ENCODE data around the gene NCF2.
"Not testable (repeated sequence)": the region's sequence is repeated elsewhere in the genome, so short reads cannot be mapped to it uniquely, and the experiment has no call there.

NCF2 gene, protein sequence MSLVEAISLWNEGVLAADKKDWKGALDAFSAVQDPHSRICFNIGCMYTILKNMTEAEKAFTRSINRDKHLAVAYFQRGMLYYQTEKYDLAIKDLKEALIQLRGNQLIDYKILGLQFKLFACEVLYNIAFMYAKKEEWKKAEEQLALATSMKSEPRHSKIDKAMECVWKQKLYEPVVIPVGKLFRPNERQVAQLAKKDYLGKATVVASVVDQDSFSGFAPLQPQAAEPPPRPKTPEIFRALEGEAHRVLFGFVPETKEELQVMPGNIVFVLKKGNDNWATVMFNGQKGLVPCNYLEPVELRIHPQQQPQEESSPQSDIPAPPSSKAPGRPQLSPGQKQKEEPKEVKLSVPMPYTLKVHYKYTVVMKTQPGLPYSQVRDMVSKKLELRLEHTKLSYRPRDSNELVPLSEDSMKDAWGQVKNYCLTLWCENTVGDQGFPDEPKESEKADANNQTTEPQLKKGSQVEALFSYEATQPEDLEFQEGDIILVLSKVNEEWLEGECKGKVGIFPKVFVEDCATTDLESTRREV

DNA sequence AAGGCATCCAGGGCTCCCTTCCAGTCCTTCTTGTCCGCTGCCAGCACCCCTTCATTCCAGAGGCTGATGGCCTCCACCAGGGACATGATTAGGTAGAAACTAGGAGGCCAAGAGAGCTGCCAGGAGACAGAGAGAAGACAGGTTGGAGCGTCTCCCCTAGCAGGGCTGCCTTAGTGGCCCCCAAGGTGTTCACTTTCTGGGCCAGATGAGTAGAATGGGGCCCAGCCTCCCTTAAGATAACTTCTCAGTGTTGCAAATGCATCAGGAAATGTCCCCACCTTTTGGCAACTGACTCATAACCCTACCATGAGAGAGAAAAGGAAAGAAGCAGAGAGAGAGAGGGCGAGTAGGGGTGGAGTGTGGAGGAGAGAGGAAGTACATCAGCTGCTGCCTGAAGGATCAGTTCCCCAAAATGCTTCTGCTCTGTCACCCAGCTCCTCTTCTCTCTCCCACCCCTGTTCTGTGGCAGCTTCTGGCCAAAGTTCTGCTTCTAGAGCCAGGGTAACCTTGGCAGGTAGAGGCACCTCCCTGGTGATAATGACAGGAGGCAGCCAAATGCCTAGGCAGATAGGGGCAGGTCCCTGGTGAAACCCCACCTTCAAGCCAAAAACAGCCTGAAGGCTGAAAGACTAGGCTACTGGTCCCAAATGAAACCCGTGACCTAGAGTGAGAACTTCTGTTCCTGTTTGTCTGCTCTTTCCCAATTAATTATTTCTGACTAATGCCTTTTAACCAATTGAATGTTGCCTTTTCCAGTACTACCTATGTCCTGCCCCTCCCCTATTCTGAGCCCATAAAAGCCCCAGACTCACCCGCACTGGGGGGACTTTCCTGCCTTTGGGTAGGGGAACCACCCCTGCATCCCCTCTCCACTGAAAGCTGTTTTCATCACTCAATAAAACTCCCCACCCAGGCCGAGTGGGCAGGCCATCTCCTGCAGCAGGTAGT is at the start of gene NCF2:
Gene NCF2, minus strand, starts transcription at position 216 of the 948 bp plus-strand sequence. Its CDS starts 130 bp downstream, at position 86.
- DNase-seq: peak; percentile 78

GRCh38 chr1:183638649-183639387 is 48.6 kb upstream of the NCF2 start:
- DNase-seq: no peak

DNA sequence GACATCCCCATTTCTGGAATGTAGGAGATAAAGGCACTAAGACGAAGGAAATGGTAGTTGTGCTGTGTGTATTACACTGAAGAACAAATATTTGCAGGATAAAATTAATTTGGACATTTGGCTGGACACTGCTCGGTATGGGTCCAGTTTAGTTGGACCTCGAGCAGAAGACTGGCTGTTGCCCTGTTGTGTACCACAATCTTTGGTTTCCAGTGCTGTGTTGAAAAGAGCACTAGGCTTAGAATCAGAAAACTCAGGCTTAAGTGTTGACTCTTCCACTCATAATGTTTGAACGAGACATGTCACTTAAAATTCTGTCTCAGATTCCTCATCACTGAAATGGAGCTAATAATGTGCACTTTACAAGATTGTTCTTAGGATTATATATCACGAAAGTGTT is 46.5 kb upstream of the NCF2 start:
- no peak for DNase-seq

DNA sequence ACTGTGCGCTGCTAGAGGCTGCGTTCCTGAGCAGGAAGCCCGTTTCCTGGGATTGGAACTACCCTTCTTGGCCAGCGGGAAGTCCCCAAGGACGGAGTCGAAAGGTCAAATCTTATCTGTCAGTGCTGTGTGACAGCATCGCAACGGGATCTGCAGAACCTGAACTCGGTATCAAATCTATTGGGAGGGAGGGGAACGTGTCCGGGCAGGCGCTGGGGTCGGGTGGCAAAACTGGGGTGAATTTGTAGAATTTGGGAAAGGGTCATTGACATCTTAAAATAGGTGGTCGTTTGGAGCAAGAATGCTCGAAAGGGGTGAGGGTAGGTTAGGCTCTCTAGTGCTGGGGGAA is 46.0 kb upstream of the NCF2 start:
- no peak for DNase-seq

- DNase-seq: peak; percentile 96
Measured at GRCh38 chr1:183635606-183636333, 45.5 kb upstream of the NCF2 start, which contains the start of gene ARPC5. ARPC5 (minus strand) TSS chr1:183635783; CDS start chr1:183635659, 124 bp downstream.

GRCh38 chr1:183635099-183635605 is 44.9 kb upstream of the NCF2 start:
- DNase-seq: no peak

GRCh38 chr1:183634429-183635065 is 44.3 kb upstream of the NCF2 start:
- no peak for DNase-seq

GRCh38 chr1:183633676-183634343 is 43.6 kb upstream of the NCF2 start:
- no peak for DNase-seq

DNA sequence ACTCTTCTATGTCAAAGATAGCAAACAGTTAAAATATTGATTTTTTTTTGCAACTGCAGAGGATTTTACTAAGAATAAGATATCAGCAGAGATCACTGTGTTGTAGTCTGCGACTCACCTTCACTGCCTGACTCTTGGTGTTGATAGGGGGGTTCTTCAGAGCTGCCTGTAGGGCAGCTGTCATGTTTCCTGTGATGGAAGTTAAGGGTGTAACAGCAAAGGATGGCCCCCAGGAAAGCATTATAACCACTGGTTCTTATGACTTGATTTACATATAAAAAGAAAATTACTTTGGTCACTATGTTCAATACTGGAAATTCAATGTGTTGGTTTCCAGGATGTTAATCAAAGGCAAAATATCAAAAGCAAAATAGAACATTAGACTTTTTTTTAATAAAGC is 42.7 kb upstream of the NCF2 start:
- no peak for DNase-seq

DNA sequence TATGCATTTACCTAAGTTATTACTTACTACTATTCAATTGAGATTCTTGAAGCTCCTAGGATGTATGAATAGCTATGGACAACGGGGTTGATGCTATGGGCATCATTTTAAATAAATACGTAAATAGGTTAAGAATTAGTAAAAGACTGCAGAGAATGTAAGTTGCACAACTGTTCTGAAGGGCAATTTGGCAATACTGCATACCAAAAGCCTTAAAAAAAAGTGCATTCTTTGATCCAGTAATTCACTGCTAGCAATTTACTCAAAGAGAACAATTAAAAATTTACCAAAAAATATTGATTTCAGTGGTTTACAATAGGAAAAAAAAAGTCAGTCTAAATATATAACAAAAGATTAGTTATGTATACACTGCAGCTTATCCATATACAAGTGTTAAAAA is 41.9 kb upstream of the NCF2 start:
- no peak for DNase-seq

- no peak for DNase-seq
Measured at GRCh38 chr1:183630748-183631147, 40.5 kb upstream of the NCF2 start.

DNA sequence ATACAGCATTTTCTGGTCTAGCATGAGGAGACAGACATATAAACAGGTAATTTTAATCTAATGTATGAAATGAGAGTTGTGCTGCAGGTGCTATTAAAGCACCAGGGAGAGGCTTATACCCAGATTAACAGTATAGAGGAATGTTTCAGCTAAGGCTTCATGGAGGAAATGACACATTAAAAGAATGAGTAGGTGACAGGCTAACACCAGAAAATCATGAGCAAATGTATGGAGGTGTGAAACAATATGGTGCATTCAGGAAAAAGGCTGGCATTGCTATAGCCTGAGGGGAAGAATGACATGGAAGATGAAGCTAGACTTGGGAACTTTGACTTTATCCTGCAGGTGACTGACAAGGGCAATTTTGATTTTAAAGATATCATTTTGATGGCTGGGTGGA is 38.3 kb upstream of the NCF2 start:
- no peak for DNase-seq

DNA sequence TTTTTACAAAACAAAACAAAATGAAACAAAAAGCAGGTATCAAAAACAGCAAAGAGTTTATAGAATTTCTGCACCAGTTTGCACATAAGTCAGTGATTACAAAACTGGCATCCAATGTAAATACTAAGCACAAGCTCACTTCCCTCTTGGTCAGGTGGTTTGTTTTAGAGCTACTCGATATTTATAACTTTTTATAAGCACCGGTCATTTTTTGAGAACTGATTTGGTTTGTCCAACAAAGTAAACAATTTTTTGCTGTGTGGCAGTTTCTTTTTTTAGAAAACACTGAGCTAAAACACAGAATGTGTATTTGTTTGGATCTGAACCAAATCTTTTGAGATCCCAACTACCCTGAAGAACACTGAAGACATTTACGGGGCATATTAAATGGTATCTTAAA is 36.0 kb upstream of the NCF2 start:
- not testable (repeated sequence) for DNase-seq

DNA sequence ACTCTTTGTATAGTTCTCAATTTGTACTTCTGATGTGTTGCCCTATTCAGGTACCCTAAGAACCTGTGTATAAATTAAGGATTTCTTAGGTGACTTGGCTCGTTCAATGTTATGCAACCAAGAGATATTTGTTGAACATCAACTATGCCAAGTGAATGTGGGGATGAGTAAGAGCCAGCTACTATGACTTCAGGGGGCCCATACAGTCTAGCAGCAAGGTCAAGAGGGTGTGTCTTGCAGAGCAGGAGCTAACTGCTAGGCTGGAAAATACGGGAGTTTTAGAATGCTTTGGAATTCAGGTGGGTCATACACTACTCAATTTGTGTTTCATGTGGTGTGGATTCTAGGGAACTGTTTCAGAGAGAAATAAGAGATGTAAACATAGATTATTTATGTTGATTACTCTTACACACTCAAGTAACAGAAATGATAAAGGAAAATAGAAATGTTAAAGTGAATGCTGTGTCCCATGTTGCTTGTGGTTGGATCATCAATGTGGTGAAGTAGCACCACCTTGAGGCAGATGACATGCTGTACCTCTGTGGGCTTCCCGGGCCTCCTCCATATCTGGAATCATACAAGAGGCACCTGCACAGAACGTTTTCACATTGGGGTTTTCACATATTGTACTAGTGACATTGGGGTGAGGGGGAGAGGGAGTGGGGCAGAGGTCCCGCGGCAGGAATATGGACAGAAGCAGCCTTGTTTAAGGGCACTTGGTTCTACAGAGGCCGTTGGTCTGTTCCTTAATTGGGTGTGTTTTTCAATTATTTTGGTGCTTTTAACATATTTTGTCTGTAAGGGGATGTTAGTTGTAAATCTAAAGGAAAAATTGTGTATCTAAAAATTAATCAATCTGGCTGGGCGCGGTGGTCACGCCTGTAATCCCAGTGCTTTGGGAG is 32.9 kb upstream of the NCF2 start:
- peak; percentile 48 for DNase-seq

GRCh38 chr1:183622013-183622412 is 31.8 kb upstream of the NCF2 start:
- no peak for DNase-seq

- DNase-seq: no peak
Measured at GRCh38 chr1:183620311-183620710, 30.1 kb upstream of the NCF2 start.

DNA sequence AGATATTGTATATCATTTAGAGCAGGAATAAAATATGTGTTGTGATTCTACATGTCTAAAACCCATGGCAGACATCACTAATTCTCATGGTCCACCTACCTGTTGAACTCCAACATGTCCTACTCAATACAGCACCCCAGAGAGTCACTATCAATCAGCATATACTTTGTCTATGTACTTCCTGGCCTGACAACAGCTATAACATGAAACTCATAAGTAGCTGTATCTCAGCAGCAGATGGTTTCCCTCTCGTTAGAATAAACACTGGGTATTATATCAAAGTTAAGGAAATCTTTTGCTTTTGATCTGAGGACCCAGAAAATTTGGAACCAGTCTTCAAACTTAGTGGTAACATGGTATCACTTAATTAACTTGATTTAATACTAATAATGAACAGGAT is 29.5 kb upstream of the NCF2 start:
- DNase-seq: no peak

DNA sequence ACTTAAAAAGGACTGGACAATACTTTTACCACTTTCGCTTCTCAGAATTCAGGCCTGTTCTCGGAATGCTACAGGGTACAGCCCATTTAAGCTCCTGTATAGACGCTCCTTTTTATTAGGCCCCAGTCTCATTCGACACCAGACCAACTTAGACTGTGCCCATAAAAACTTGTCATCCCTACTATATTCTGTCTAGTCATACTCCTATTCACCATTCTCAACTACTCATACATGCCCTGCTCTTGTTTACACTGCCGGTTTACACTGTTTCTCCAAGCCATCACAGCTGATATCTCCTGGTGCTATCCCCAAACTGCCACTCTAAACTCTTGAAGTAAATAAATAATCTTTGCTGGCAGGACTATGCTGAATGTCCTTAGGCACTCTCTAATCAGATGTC is 27.9 kb upstream of the NCF2 start:
- not testable (repeated sequence) for DNase-seq

DNA sequence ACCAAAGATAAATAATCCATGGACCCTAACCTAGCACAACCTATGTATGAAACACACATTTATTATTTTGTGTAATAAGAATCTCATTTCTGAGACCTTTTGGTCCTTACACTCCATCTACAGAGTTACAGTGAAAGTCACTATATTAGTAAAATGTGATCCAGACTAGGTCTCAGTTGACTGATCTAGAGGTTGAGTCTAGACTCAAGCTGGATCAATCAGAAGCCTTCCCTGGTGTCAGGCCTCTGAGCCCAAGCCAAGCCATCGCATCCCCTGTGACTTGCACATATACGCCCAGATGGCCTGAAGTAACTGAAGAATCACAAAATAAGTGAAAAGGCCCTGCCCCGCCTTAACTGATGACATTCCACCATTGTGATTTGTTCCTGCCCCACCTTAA is 22.7 kb upstream of the NCF2 start:
- not testable (repeated sequence) for DNase-seq

DNA sequence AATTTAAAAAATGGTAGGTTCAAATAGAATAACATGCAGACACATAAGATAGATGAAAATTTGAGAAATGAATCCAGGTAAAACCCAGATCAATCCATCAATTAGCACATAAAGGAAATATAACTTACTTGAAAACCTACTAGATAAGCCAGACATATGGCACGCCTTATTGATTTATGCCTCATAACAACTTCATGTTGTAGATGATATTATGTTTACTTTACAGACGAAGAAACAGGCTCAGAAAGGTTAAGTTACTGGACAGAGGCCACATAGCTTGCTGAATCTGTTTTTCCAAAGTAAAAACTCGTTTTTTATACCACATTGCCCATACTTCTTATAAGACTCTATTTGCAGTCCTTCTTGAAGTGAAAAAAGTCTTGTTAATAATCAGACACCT is 22.1 kb upstream of the NCF2 start:
- DNase-seq: no peak
